Right lobe of liver (tissue), 6 donors: ENCODE data around the gene DYNC2H1. TPM values are rescaled to one million over a fixed set of nuclear protein-coding genes. Genes with fewer than 3 reads are reported as not detected.

Experiments used
- ATAC-seq, 4 donors: fragments of 200-7000 bp; cut with Tn5 transposase; one replicate each; pipeline ENCODE4 v1.9.1; 2020; ENCODE audit warnings: mild to moderate bottlenecking in 4 of 4, moderate library complexity in 4 of 4
- DNase-seq, 3 donors: peaks; one replicate each; pipeline ENCODE4 v3.0.0-alpha.2; 2020
- H3K27ac ChIP-seq, 3 donors: fragments of 200-600 bp; one replicate each; pipeline ENCODE4 v1.8.0; 2022
- H3K27me3 ChIP-seq, 2 donors: fragments of 200-600 bp; one replicate each; pipeline ENCODE4 v1.8.0; 2022
- H3K36me3 ChIP-seq, 4 donors: fragments of 200-600 bp; sonication (generic) in 1 of 4; one replicate each; pipeline versions ENCODE4 v1.5.1 to v1.8.0; 2017 to 2022; ENCODE audit warnings: control low read depth in 1 of 4
- H3K4me1 ChIP-seq, 4 donors: fragments of 200-600 bp; sonication (generic) in 1 of 4; one replicate each; pipeline versions ENCODE4 v1.5.1 to v1.8.0; 2017 to 2022; ENCODE audit warnings: control low read depth in 1 of 4
- H3K4me3 ChIP-seq, 3 donors: fragments of 200-600 bp; one replicate each; pipeline ENCODE4 v1.8.0; 2022
- H3K9me3 ChIP-seq, 4 donors: fragments of 200-600 bp; sonication (generic) in 1 of 4; one replicate each; pipeline versions ENCODE4 v1.5.1 to v1.8.0; 2017 to 2022; ENCODE audit warnings: control low read depth in 1 of 4
- POLR2A ChIP-seq: fragments of 450-650 bp; IDR thresholded peaks from one replicate; pipeline ENCODE4 v1.6.1; 2017; ENCODE audit warnings: antibody characterized with exemption, mild to moderate bottlenecking
- WGBS: methylation state at CpG from one replicate; pipeline ENCODE4 v1.1.6; 2018; ENCODE audit warnings: low coverage, low lambda C conversion rate; ENCODE audit not compliant: insufficient coverage; ENCODE audit errors: missing lambda C conversion rate; 5-methylcytosine and 5-hydroxymethylcytosine counted together
- intact Hi-C, 2 donors: fragments of 100-400 bp; cut with DNase I; formaldehyde crosslinking; loops; one replicate each; pipeline versions ENCODE4 v1.11.2 to v1.14.1; 2022
- total RNA-seq, 6 experiments: library from RNA; depleted of rRNA in 2 of 6; stranded (reverse); fragments of >200 nt in 2 of 6; fragmentation: NEBNext Ultra II Directional in 3 of 6; extraction: Animal tissue kit (Norgen Biotek cat#: 25700) in 3 of 6; gene quantifications; one replicate each; pipeline versions ENCODE4 v1.1.0 to v1.2.4, GENCODE V29; 2016 to 2023
- TF ChIP-seq, protein P1 (sequence below), 4 donors: fragments of 200-600 bp in 3 of 4; fragments of 450-650 bp in 1 of 4; IDR thresholded peaks; one replicate each; pipeline versions ENCODE4 v1.5.1 to v1.8.0; 2016 to 2022; ENCODE audit warnings: antibody characterized with exemption in 4 of 4, mild to moderate bottlenecking in 2 of 4
- donor health status: DM: no; HTN: yes; CAD: no.
- donor health status: DM: no; HTN: no; CAD: no.
- donor health status: DM: no; HTN: no; CAD: no.
- donor health status: DM: no; HTN: yes; CAD: no.
- donor health status: DM: no; HTN: yes; CAD: no.

DYNC2H1 gene
- total RNA-seq, 6 experiments from 2014 or later = 1.0 to 3.4 (median 1.5) TPM

- no peak for ATAC-seq
- Histone ChIP-seq H3K4me3 (no peak overlapping the region), H3K36me3 (no peaks in the 10 kb centered on the region), H3K4me1 (no peaks in the 10 kb centered on the region), H3K27ac (no peak overlapping the region), H3K27me3 (no peaks in the 10 kb centered on the region), H3K9me3 (no peaks in the 10 kb centered on the region)
- intact Hi-C loops = no loop called here
- no peak for DNase-seq
- TF ChIP-seq POLR2A = no peak
- TF ChIP-seq, protein P1, sequence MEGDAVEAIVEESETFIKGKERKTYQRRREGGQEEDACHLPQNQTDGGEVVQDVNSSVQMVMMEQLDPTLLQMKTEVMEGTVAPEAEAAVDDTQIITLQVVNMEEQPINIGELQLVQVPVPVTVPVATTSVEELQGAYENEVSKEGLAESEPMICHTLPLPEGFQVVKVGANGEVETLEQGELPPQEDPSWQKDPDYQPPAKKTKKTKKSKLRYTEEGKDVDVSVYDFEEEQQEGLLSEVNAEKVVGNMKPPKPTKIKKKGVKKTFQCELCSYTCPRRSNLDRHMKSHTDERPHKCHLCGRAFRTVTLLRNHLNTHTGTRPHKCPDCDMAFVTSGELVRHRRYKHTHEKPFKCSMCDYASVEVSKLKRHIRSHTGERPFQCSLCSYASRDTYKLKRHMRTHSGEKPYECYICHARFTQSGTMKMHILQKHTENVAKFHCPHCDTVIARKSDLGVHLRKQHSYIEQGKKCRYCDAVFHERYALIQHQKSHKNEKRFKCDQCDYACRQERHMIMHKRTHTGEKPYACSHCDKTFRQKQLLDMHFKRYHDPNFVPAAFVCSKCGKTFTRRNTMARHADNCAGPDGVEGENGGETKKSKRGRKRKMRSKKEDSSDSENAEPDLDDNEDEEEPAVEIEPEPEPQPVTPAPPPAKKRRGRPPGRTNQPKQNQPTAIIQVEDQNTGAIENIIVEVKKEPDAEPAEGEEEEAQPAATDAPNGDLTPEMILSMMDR (IDR thresholded peaks at IDR 0.05) = no peak
- WGBS = 100% methylated on average over 1 of the region's 1 CpG
Measured at GRCh38 chr11:103215812-103216211, 106.6 kb downstream of the DYNC2H1 start.

DNA sequence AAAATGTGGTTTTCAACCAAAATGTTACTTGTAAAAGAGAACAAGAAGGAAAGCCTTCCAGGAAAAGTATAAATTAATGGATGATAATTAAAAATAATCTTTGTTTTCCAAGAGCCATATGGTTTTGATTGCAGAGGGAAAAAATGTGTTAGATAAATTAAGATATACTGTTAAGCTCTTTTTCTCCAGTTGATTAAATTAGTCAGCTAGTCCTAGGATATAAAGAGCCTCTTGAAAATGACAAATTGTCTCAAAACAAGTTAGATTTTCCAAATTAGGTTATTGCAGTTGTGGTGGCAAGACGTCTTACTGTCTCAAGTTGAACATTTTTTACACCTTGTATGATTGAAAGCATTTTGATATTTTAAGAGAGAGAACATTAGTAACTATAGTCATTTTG, 110.9 kb downstream of the DYNC2H1 start:
- TF ChIP-seq POLR2A = no peak
- TF ChIP-seq, protein P1 (IDR thresholded peaks at IDR 0.05) = no peak

DNA sequence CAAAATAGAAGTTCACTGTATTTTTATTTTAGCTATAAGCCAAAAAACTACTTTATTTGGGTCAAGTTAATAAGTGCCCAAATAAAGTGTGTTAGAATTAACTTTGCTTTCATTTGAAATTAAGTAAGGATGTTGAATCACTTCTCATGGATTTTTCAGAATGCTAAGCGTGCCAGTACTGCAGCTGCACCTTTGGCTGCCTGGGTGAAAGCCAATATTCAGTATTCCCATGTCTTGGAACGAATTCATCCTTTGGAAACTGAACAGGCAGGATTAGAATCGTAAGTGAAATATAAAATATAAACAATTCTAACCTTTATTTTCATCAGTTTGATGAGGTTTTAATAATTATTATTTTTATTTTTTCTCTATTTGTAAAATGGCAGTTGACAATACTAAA, 113.6 kb downstream of the DYNC2H1 start:
- 37% methylated on average over 3 of the region's 3 CpGs for WGBS

More for the DNA sequence above, 110.9 kb downstream of the DYNC2H1 start:
- intact Hi-C loops = no loop called here
- no peaks in the 10 kb centered on the region for H3K4me1 ChIP-seq
- no peak overlapping the region for H3K27ac ChIP-seq
- no peaks in the 10 kb centered on the region for H3K9me3 ChIP-seq
- no peak overlapping the region for H3K4me3 ChIP-seq
- H3K27me3 ChIP-seq = no peaks in the 10 kb centered on the region
- WGBS = 61% methylated on average over 1 of the region's 1 CpG
- H3K36me3 ChIP-seq = no peaks in the 10 kb centered on the region
- ATAC-seq (no peak), DNase-seq (no peak)

DNA sequence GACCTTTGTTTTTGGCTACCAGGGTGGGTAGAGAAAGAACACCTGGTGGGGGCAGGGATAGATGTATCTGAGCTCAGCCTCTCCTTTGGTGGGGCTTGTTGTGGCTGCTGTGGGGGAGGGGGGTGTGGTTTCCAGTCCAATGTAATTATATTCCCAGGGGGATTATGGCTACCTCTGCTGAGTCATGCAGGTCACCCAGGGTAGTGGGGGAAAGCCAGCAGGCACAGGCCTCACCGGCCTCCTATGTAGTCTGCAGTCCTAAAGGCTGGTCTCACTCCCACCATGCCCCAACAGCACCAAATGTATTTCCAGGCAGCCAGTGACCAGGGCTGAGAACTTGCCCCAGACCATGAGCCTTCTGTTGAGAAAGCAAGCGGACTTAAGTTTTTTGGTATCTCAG, 119.6 kb downstream of the DYNC2H1 start:
- DNase-seq (no peak), ATAC-seq (no peak)
- TF ChIP-seq POLR2A = no peak
- TF ChIP-seq, protein P1 (IDR thresholded peaks at IDR 0.05) = no peak
- no peaks in the 10 kb centered on the region for H3K27me3 ChIP-seq
- H3K36me3 ChIP-seq = no peaks in the 10 kb centered on the region
- no peaks in the 10 kb centered on the region for H3K4me1 ChIP-seq
- intact Hi-C loops = no loop called here
- no peak overlapping the region for H3K27ac ChIP-seq
- no CpG with 5 or more reads among the region's 2 CpGs for WGBS
- H3K4me3 ChIP-seq = no peak overlapping the region
- H3K9me3 ChIP-seq = no peaks in the 10 kb centered on the region

More for the DNA sequence above, 113.6 kb downstream of the DYNC2H1 start:
- Histone ChIP-seq H3K9me3 (no peaks in the 10 kb centered on the region), H3K4me1 (no peaks in the 10 kb centered on the region), H3K4me3 (no peak overlapping the region), H3K27ac (no peak overlapping the region), H3K27me3 (no peaks in the 10 kb centered on the region), H3K36me3 (no peaks in the 10 kb centered on the region)
- intact Hi-C loops = no loop called here
- TF ChIP-seq, protein P1 (IDR thresholded peaks at IDR 0.05) = no peak
- no peak for TF ChIP-seq POLR2A
- ATAC-seq (no peak), DNase-seq (no peak)

DNA sequence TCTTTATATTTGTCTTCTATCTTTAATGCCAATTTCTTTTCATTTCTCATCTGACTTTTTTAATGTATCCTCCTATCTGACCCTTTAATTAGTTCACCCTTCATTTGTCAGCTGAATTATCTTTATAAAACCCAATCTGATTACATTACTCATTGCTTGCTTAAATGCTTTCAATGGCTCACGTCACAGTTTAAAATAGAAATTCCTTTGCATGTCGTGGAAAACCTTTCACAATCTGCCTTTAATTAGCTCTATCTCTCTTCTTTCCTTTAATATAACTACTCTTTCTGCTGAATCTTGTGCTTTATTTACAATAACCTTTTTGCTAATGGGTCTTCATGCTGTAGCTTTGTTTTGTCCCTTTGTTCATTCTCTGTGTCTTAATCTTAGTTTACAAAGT, 125.7 kb downstream of the DYNC2H1 start:
- H3K4me1 ChIP-seq = no peaks in the 10 kb centered on the region
- no peaks in the 10 kb centered on the region for H3K9me3 ChIP-seq
- H3K27me3 ChIP-seq = no peaks in the 10 kb centered on the region
- 74% methylated on average over 2 of the region's 2 CpGs for WGBS
- no peak for ATAC-seq
- no peak for DNase-seq
- no peak overlapping the region for H3K27ac ChIP-seq
- intact Hi-C loops = no loop called here
- TF ChIP-seq, protein P1 (IDR thresholded peaks at IDR 0.05) = no peak
- TF ChIP-seq POLR2A = no peak
- H3K36me3 ChIP-seq = no peaks in the 10 kb centered on the region
- H3K4me3 ChIP-seq = no peak overlapping the region
